Measurements from ENCODE around the gene CHD8. TPM values are rescaled to one million over a fixed set of nuclear protein-coding genes. Genes with fewer than 3 reads are reported as not detected.

Gene CHD8
- total and polyA plus RNA-seq, 2 of the 13 experiments (the other 11 are each of a cell fraction or from before 2014, with no cell fraction given) = 35.1 to 79.6 TPM

GRCh38 chr14:21437063-21437901, 18.6 kb downstream of the CHD8 start (continued):
- TF ChIP-seq ARID5B (CRISPR knock-in tag; IDR thresholded peaks at IDR 0.05) (peak; percentile 76; the same call in 1 of the 2 replicates), ZBTB44 (CRISPR knock-in tag; IDR thresholded peaks at IDR 0.05) (peak; percentile 81), ISX (CRISPR knock-in tag; conservative IDR thresholded peaks at IDR 0.05) (peak; percentile 70), ZNF296 (CRISPR knock-in tag; conservative IDR thresholded peaks at IDR 0.05) (no peak; the same call in 1 of the 2 replicates), TRIM24 (CRISPR knock-in tag; IDR thresholded peaks at IDR 0.05) (no peak), ATF7-NPFF (CRISPR knock-in tag; IDR thresholded peaks at IDR 0.05; ENCODE audit: low read depth) (peak; percentile 81; the same call in 1 of the 2 replicates), YEATS4 (CRISPR knock-in tag; IDR thresholded peaks at IDR 0.05; ENCODE audit: borderline replicate concordance) (peak; percentile 85), ATF5 (CRISPR knock-in tag; IDR thresholded peaks at IDR 0.05; ENCODE audit: low read depth) (0 out of 2 replicates have a peak, but pooled peaks have one; percentile 51), STAT6 (CRISPR knock-in tag; IDR thresholded peaks at IDR 0.05; ENCODE audit: borderline replicate concordance) (no peak), KAT7 (CRISPR knock-in tag; IDR thresholded peaks at IDR 0.05; ENCODE audit: borderline replicate concordance) (peak; percentile 97), SALL1 (CRISPR knock-in tag; IDR thresholded peaks at IDR 0.05) (peak; percentile 95), SP2 (CRISPR knock-in tag; IDR thresholded peaks at IDR 0.05) (peak; percentile 100), REL (CRISPR knock-in tag; conservative IDR thresholded peaks at IDR 0.05) (no peak; the same call in 1 of the 2 replicates), DPF2 (CRISPR knock-in tag; IDR thresholded peaks at IDR 0.05; ENCODE audit: borderline replicate concordance, low read depth) (no peak), CENPT (CRISPR knock-in tag; IDR thresholded peaks at IDR 0.05; ENCODE audit: low read depth) (no peak; the same call in 1 of the 2 replicates), ZNF788 (CRISPR knock-in tag; IDR thresholded peaks at IDR 0.05; ENCODE audit: borderline replicate concordance) (peak; percentile 95), ZNF234 (CRISPR knock-in tag; conservative IDR thresholded peaks at IDR 0.05) (no peak), ZNF260 (CRISPR knock-in tag; IDR thresholded peaks at IDR 0.05; ENCODE audit: borderline replicate concordance, low read depth) (0 out of 2 replicates have a peak, but pooled peaks have one; percentile 51), ZNF337 (CRISPR knock-in tag; IDR thresholded peaks at IDR 0.05; ENCODE audit: borderline replicate concordance, low read depth) (no peak)
